ENCODE measurements around the gene ILRUN. TPM values are rescaled to one million over a fixed set of nuclear protein-coding genes. Genes with fewer than 3 reads are reported as not detected.
"Not testable (repeated sequence)": the region's sequence is repeated elsewhere in the genome, so short reads cannot be mapped to it uniquely, and the experiment has no call there.

ILRUN gene
- polyA plus RNA-seq (2014; cell fraction: cytosol; rRNA removed), result 17.4 and 21.9 TPM in 2 replicates
- polyA plus RNA-seq (2014; cell fraction: nucleus; rRNA removed), result 9.5 and 12.0 TPM in 2 replicates

GRCh38 chr6:34696739-34697543 is at the start of gene ILRUN:
Gene ILRUN (minus strand): TSS chr6:34696767. CDS start chr6:34696603, 164 bp downstream.
- DNase-seq (ENCODE audit: low spot score), result peak; percentile 93

GRCh38 chr6:34745277-34746103 is 48.9 kb upstream of the ILRUN start:
- no peak for DNase-seq (ENCODE audit: low spot score)

GRCh38 chr6:34744294-34744647 is 47.7 kb upstream of the ILRUN start:
- DNase-seq (ENCODE audit: low spot score), result not testable (repeated sequence)

GRCh38 chr6:34743625-34744293 is 47.2 kb upstream of the ILRUN start:
- no peak for DNase-seq (ENCODE audit: low spot score)

- no peak for DNase-seq (ENCODE audit: low spot score)
These were observed 45.5 kb upstream of the ILRUN start for GRCh38 chr6:34742094-34742493.

- no peak for DNase-seq (ENCODE audit: low spot score)
These were observed 40.3 kb upstream of the ILRUN start for GRCh38 chr6:34736823-34737222.

GRCh38 chr6:34731393-34732060 is 35.0 kb upstream of the ILRUN start:
- no peak for DNase-seq (ENCODE audit: low spot score)

- DNase-seq (ENCODE audit: low spot score), result no peak
These were observed 33.3 kb upstream of the ILRUN start for GRCh38 chr6:34729631-34730470.

GRCh38 chr6:34726055-34726454 is 29.5 kb upstream of the ILRUN start:
- no peak for DNase-seq (ENCODE audit: low spot score)

- no peak for DNase-seq (ENCODE audit: low spot score)
These were observed 26.6 kb upstream of the ILRUN start for GRCh38 chr6:34723203-34723602.

GRCh38 chr6:34722451-34722850 is 25.9 kb upstream of the ILRUN start:
- DNase-seq (ENCODE audit: low spot score), result no peak

GRCh38 chr6:34720160-34720559 is 23.6 kb upstream of the ILRUN start:
- not testable (repeated sequence) for DNase-seq (ENCODE audit: low spot score)

GRCh38 chr6:34719646-34720045 is 23.1 kb upstream of the ILRUN start:
- not testable (repeated sequence) for DNase-seq (ENCODE audit: low spot score)

GRCh38 chr6:34718976-34719375 is 22.4 kb upstream of the ILRUN start:
- DNase-seq (ENCODE audit: low spot score), result no peak

GRCh38 chr6:34717466-34717865 is 20.9 kb upstream of the ILRUN start:
- no peak for DNase-seq (ENCODE audit: low spot score)

- DNase-seq (ENCODE audit: low spot score), result no peak
These were observed 18.1 kb upstream of the ILRUN start for GRCh38 chr6:34714663-34715062.

- not testable (repeated sequence) for DNase-seq (ENCODE audit: low spot score)
These were observed 16.3 kb upstream of the ILRUN start for GRCh38 chr6:34712881-34713280.

GRCh38 chr6:34709386-34709785 is 12.8 kb upstream of the ILRUN start:
- peak; percentile 27 for DNase-seq (ENCODE audit: low spot score)

GRCh38 chr6:34705241-34705640 is 8.7 kb upstream of the ILRUN start:
- no peak for DNase-seq (ENCODE audit: low spot score)

- DNase-seq (ENCODE audit: low spot score), result no peak
These were observed 4.6 kb upstream of the ILRUN start for GRCh38 chr6:34701199-34701598.

All from SK-N-DZ (cell line).